ENCODE data around the gene GPR152.

The GPR152 gene

DNA sequence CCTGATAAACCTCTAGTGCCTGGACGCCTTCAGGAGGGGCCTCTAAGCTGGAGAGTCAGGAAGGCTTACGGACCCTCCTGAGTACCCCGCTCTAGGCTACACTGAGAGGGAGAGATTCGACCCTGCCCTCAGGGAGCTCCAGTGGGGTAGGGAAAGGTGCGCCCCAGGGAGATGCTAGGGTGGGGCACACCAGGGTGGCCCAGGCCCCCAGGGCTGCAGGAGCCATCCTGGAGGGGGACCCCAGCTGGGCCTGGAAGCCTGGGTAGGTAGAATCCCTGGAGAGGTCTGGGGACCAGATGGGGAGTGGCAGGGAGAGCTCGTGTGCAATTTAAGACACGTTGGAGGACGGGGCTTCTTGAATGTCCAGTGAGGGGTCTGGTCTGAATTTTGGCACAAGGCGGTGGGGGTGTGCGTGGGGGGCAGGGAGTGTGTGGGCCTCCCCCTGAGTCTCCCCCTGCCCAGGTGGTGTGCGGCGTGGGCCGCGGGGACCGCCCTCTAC, 32.3 kb downstream of the GPR152 start:
- Histone ChIP-seq H3K9me3 (ENCODE audit: control insufficient read depth in 2 of 2, low read length in 2 of 2) (no peaks in the 10 kb centered on the region), H3K36me3 (ENCODE audit: control insufficient read depth in 2 of 2, insufficient read depth in 2 of 2, low read length in 2 of 2) (no peaks in the 10 kb centered on the region), H3K4me1 (ENCODE audit: control insufficient read depth, insufficient read depth, low read length) (peaks cover 30% of the 10 kb centered on the region), H3K27me3 (ENCODE audit: control insufficient read depth in 1 of 2, insufficient read depth in 2 of 2, low read length in 2 of 2) (no peaks in the 10 kb centered on the region), H3K27ac (ENCODE audit: low read length) (peak overlapping the region; percentile 74), H3K9ac (ENCODE audit: low read length in 2 of 2) (peak overlapping the region; percentile 71 to 72), H3K4me3 (ENCODE audit: low read length in 2 of 2) (peak overlapping the region; percentile 51 to 80)

DNA sequence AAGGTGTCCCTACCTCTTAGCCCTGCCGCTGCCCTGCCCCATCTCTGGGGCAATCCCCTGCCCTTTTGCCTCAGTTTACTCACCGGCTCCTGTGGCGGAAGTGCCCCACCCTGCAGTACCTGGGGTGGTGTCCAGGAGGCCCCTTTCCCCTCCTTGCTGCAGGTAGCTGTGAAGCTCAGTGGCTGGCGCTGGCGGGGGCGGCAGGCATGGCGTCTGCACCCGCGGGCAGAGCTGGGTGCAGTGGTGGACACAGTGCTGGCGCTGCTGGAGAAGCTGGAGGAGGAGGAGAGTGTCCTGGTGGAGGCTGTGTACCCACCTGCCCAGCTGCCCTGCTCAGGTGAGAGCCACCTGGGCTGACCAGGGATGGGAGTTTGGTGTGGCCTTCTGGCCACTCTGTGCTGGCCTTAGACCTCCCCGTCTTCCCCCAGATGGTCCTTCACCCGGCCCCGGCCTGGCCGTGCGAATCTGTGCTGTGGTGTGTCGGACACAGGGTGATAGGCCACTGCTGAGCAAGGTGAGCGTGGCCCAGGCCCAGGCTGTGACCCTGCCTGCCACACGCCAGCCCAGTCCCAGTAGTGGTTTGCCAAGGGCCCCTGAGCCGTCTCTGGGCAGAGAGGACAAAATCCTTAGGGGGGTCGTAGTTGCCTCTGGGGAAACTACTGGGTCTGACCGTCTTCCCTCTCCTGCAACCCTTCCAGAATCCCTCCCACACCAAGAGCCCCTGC, 33.0 kb downstream of the GPR152 start:
- Histone ChIP-seq H3K9me3 (ENCODE audit: control insufficient read depth in 2 of 2, low read length in 2 of 2) (no peaks in the 10 kb centered on the region), H3K27me3 (ENCODE audit: control insufficient read depth in 1 of 2, insufficient read depth in 2 of 2, low read length in 2 of 2) (peaks cover 0 to 2% of the 10 kb centered on the region in 2 donors), H3K9ac (ENCODE audit: low read length in 2 of 2) (peak overlapping the region; percentile 5 to 72), H3K4me3 (ENCODE audit: low read length in 2 of 2) (no peak overlapping the region), H3K4me1 (ENCODE audit: control insufficient read depth, insufficient read depth, low read length) (peaks cover 30% of the 10 kb centered on the region), H3K36me3 (ENCODE audit: control insufficient read depth in 2 of 2, insufficient read depth in 2 of 2, low read length in 2 of 2) (no peaks in the 10 kb centered on the region), H3K27ac (ENCODE audit: low read length) (peak overlapping the region; percentile 74)

DNA sequence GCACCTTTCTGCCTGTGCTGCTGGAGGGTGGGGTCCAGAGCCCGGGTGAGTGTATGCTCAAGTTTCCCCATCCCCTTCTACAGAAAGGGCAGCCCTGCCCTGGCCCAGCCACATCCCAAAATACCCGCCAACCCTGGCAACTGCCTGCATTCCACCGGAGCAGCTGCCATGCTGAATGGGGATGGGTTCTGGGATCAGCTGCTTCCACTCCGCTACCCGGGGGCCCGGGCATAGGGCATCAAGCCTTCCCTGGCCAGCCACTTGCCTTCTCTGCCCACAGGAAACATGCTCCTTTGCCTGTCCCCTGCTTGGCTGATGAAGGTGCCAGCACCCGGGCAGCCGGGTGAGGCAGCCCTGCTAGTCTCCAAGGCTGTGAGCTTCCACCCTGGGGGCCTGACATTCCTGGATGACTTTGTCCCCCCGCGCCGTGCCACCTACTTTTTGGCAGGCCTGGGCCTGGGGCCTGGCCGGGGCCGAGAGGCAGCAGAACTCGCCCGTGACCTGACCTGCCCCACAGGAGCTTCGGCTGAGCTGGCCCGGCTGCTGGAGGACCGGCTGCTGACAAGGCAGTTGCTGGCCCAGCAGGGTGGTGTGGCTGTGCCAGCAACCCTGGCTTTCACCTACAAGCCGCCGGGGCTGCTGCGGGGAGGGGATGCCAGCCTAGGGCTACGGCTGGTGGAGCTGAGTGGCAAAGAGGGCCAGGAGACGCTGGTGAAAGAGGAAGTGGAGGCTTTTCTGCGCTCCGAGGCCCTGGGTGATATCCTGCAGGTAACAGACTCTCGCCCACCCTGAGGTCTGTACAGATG, 33.9 kb downstream of the GPR152 start:
- Histone ChIP-seq H3K4me1 (ENCODE audit: control insufficient read depth, insufficient read depth, low read length) (peaks cover 30% of the 10 kb centered on the region), H3K9ac (ENCODE audit: low read length in 2 of 2) (no peak overlapping the region), H3K4me3 (ENCODE audit: low read length in 2 of 2) (no peak overlapping the region), H3K27me3 (ENCODE audit: control insufficient read depth in 1 of 2, insufficient read depth in 2 of 2, low read length in 2 of 2) (peaks cover 0 to 2% of the 10 kb centered on the region in 2 donors), H3K36me3 (ENCODE audit: control insufficient read depth in 2 of 2, insufficient read depth in 2 of 2, low read length in 2 of 2) (no peaks in the 10 kb centered on the region), H3K9me3 (ENCODE audit: control insufficient read depth in 2 of 2, low read length in 2 of 2) (no peaks in the 10 kb centered on the region), H3K27ac (ENCODE audit: low read length) (no peak overlapping the region)

DNA sequence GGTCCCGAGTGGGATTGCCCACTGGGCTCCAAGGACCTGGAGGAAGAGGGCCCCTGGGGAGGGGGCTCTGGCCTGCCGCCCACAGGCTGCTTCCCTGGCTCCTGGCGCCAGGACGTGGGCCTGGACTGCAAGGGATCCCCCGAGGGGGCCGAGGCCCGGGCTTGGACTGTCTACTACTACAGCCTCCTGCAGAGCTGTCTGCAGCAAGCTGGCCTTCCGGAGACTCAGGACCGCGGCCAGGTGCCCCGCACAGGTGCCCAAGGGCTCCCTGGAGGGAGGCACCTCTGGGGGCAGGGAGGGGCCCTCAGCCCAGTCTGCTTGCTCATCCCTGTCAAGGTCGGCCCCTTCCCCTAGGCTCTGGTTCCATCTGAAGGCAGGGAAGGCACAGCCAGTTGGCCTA, 35.1 kb downstream of the GPR152 start:
- Histone ChIP-seq H3K4me1 (ENCODE audit: control insufficient read depth, insufficient read depth, low read length) (peaks cover 30% of the 10 kb centered on the region), H3K4me3 (ENCODE audit: low read length in 2 of 2) (no peak overlapping the region), H3K9me3 (ENCODE audit: control insufficient read depth in 2 of 2, low read length in 2 of 2) (no peaks in the 10 kb centered on the region), H3K36me3 (ENCODE audit: control insufficient read depth in 2 of 2, insufficient read depth in 2 of 2, low read length in 2 of 2) (no peaks in the 10 kb centered on the region), H3K27me3 (ENCODE audit: control insufficient read depth in 1 of 2, insufficient read depth in 2 of 2, low read length in 2 of 2) (peaks cover 2% of the 10 kb centered on the region in 2 donors), H3K9ac (ENCODE audit: low read length in 2 of 2) (no peak overlapping the region), H3K27ac (ENCODE audit: low read length) (no peak overlapping the region)

DNA sequence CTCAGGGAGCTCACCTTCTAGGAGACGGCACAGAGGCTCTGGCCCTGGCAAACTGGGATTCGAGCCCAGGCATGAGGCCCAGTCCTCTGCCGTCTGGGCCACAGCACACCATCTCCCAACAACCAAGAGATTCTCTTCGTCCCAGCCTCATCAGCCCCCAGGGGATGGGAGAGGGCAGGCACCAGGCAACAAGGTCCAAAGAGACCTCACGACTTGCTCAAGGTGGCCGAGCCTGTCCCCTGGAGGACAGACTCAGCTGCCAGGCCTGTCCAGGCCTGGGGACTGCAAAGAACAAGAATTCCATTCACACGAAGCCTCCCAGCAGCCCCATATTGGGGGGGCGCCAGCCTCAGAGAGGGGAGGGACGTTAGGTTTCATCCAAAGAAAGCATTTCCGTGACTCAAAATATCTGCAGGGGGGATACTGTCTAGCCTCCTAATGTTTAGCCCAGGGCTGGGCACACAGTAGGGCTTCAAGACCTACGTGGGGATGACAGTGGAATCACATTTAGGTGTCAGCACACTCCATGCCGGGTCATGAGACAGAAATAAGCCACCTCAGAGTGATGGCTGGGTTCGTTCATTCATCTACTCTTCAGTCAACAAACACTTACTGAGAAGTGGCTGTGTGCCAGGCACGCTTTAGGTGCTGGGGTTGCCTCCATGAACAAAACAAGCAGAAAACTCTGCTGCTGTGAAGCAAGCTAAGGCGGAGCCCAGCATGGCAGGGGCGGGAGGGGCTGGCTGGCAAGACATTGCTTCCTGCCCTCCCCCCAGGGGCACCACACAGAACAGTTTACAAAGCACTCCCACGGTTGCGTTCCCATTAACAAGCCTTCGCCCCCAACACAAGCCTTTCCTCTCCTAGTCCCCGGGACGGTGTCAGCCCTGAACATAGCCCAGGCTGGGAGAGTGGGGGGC, 35.9 kb downstream of the GPR152 start:
- Histone ChIP-seq H3K4me3 (ENCODE audit: low read length in 2 of 2) (no peak overlapping the region), H3K27ac (ENCODE audit: low read length) (no peak overlapping the region), H3K9me3 (ENCODE audit: control insufficient read depth in 2 of 2, low read length in 2 of 2) (no peaks in the 10 kb centered on the region), H3K4me1 (ENCODE audit: control insufficient read depth, insufficient read depth, low read length) (peaks cover 30% of the 10 kb centered on the region), H3K9ac (ENCODE audit: low read length in 2 of 2) (no peak overlapping the region), H3K27me3 (ENCODE audit: control insufficient read depth in 1 of 2, insufficient read depth in 2 of 2, low read length in 2 of 2) (peaks cover 2% of the 10 kb centered on the region in 2 donors), H3K36me3 (ENCODE audit: control insufficient read depth in 2 of 2, insufficient read depth in 2 of 2, low read length in 2 of 2) (no peaks in the 10 kb centered on the region)

DNA sequence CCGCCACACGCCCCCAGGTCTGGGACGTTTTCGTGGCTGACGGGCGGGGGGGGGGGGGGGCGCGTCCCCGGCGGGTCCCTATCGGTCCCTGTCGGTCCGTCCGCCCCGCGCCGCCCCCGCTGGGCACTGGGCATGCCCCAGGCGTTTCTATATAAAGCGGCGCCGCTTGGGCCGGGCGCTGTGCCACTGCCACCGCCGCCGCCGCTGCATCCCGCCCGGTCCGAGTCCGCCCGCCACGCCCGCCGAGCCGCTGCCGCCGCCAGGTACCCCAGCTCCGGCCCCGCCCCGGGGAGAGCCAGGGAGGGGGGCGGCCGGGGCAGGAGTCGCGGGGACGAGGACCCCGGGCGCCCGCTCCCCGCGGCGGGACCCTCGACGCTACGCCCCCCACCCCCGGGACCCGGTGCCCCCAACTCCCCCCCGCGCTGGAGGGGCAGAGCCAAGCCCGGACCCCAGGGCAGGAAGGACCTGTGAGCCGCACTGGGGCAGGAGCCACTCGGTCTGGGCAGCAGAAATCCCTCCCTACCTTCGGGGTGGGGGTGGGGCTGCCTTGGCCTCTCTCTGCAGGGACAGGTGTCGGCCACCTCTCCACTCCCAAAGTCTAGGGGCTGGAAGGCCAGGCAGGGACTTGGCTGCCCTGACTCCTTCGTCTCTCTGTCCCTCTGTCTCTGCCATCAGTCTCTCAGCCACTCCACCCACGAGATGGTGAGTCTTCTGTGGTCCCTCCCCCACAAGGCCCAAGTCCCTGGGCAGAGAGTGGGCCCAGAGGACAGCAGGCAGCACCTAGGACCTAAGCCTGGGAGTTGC, 36.8 kb downstream of the GPR152 start, which contains the start of gene CARNS1:
Gene CARNS1, plus strand, starts transcription at position 178 of the 804 bp plus-strand sequence. Its CDS starts 522 bp downstream, at position 700.
- H3K27me3 ChIP-seq (ENCODE audit: control insufficient read depth in 1 of 2, insufficient read depth in 2 of 2, low read length in 2 of 2) = peaks cover 8 to 10% of the 10 kb centered on the region in 2 donors
- H3K9me3 ChIP-seq (ENCODE audit: control insufficient read depth in 2 of 2, low read length in 2 of 2) = no peaks in the 10 kb centered on the region
- H3K4me3 ChIP-seq (ENCODE audit: low read length in 2 of 2) = peak within 1 kb of the TSS in 1 of 2 donors; percentile 65
- no peaks in the 10 kb centered on the region for H3K36me3 ChIP-seq (ENCODE audit: control insufficient read depth in 2 of 2, insufficient read depth in 2 of 2, low read length in 2 of 2)
- no peak within 1 kb of the TSS for H3K27ac ChIP-seq (ENCODE audit: low read length)
- H3K9ac ChIP-seq (ENCODE audit: low read length in 2 of 2) = peak within 1 kb of the TSS in 1 of 2 donors; percentile 29
- H3K4me1 ChIP-seq (ENCODE audit: control insufficient read depth, insufficient read depth, low read length) = peaks cover 25% of the 10 kb centered on the region

DNA sequence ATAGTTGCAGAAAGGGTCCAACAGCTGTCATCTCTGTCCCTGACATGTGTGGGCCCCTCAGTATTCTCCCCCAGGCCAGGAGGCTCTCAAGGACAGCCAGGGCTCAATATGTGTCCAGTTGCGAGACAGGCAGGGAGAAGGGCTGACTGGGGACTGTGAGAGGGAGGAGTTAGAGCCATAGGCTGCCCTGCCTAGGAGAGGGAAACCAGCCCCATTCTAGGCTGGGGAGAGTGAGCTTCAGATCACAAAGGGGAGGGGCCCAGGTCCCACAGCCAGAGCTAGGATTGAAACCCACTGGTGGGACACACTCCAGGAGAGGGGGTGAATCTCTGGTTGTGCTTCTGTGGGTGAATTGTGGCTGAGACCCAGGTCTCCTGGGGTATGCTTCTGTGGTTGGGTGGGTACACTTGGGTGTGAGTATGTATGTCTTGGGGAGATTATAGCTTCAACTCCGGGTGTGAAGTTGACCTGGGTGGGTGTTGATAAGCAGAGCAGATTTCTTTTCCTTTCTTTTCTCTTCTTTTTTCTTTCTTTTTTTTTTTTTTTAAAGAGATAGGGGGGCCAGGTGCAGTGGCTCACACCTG, 39.2 kb downstream of the GPR152 start:
- H3K4me1 ChIP-seq (ENCODE audit: control insufficient read depth, insufficient read depth, low read length) = peaks cover 13% of the 10 kb centered on the region
- H3K4me3 ChIP-seq (ENCODE audit: low read length in 2 of 2) = no peak overlapping the region
- peaks cover 22 to 34% of the 10 kb centered on the region in 2 donors for H3K27me3 ChIP-seq (ENCODE audit: control insufficient read depth in 1 of 2, insufficient read depth in 2 of 2, low read length in 2 of 2)
- no peaks in the 10 kb centered on the region for H3K36me3 ChIP-seq (ENCODE audit: control insufficient read depth in 2 of 2, insufficient read depth in 2 of 2, low read length in 2 of 2)
- H3K9ac ChIP-seq (ENCODE audit: low read length in 2 of 2) = no peak overlapping the region
- no peaks in the 10 kb centered on the region for H3K9me3 ChIP-seq (ENCODE audit: control insufficient read depth in 2 of 2, low read length in 2 of 2)
- H3K27ac ChIP-seq (ENCODE audit: low read length) = no peak overlapping the region

DNA sequence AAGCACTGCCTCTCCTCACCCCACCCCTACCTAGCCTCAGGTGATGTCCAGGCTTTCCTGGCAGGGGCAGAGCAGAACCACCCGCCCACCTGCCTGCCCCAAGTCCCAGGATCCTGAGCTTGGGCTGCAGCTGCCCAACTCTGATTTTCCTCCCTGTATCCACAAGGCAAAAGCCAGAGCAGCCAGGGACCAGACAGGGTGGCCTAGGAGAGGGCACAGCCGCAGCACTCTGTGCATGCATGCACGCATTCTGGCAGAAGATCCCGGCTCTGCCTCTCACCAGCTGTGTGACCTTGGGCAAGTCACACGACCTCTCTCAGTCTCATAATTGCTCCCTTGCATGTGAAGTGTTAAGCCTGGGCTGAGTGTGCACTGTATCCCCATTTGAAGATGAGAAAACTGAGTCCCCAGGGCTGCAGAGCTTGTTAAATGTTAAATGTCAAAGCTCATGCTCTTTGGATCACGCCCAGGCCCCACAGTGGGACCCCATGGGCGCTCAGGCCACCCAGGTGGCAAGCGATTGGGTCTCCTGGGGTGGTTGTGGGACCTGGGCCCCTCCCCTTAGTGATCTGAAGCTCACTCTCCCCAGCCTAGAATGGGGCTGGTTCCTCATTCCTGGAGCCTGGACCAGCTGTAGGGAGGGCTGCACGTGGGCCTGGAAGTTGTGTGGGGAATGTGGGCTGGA, 39.9 kb downstream of the GPR152 start:
- Histone ChIP-seq H3K9me3 (ENCODE audit: control insufficient read depth in 2 of 2, low read length in 2 of 2) (no peaks in the 10 kb centered on the region), H3K27ac (ENCODE audit: low read length) (no peak overlapping the region), H3K36me3 (ENCODE audit: control insufficient read depth in 2 of 2, insufficient read depth in 2 of 2, low read length in 2 of 2) (no peaks in the 10 kb centered on the region), H3K4me1 (ENCODE audit: control insufficient read depth, insufficient read depth, low read length) (peaks cover 13% of the 10 kb centered on the region), H3K9ac (ENCODE audit: low read length in 2 of 2) (no peak overlapping the region), H3K4me3 (ENCODE audit: low read length in 2 of 2) (no peak overlapping the region), H3K27me3 (ENCODE audit: control insufficient read depth in 1 of 2, insufficient read depth in 2 of 2, low read length in 2 of 2) (peaks cover 29 to 41% of the 10 kb centered on the region in 2 donors)

DNA sequence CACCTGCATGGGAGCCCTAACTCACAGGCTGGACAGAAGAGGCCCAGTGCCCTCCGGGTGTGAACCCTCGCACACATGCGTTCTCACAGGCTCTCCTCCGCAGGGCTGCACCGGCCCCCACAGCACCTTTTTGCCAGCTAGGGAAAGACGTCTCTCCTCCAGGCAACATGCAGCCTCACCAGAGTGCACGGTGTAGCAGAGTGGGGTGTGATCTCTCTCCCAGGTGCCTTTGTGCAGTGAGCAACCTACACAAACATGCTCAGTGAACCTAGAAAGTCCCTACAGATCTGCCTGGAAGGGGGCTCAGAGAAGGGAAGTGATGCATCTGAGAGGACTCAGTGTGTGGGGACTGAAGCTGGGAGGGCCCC, 40.8 kb downstream of the GPR152 start:
- Histone ChIP-seq H3K9me3 (ENCODE audit: control insufficient read depth in 2 of 2, low read length in 2 of 2) (no peaks in the 10 kb centered on the region), H3K4me3 (ENCODE audit: low read length in 2 of 2) (no peak overlapping the region), H3K27me3 (ENCODE audit: control insufficient read depth in 1 of 2, insufficient read depth in 2 of 2, low read length in 2 of 2) (peaks cover 32 to 48% of the 10 kb centered on the region in 2 donors), H3K4me1 (ENCODE audit: control insufficient read depth, insufficient read depth, low read length) (peaks cover 10% of the 10 kb centered on the region), H3K9ac (ENCODE audit: low read length in 2 of 2) (no peak overlapping the region), H3K36me3 (ENCODE audit: control insufficient read depth in 2 of 2, insufficient read depth in 2 of 2, low read length in 2 of 2) (no peaks in the 10 kb centered on the region), H3K27ac (ENCODE audit: low read length) (no peak overlapping the region)

All from stomach smooth muscle (tissue), 2 donors.